ENCODE data around the gene TMF1. TPM values are rescaled to one million over a fixed set of nuclear protein-coding genes. Genes with fewer than 3 reads are reported as not detected.

Gene TMF1
- total RNA-seq, 2 donors from 2014 or later = 34.7 to 49.2 TPM

GRCh38 chr3:69005071-69005790, 46.9 kb downstream of the TMF1 start:
- Histone ChIP-seq H3K36me3 (peaks cover 28% of the 10 kb centered on the region), H3K27ac (peak overlapping the region; percentile 45 to 49)

GRCh38 chr3:69004138-69004537, 48.0 kb downstream of the TMF1 start:
- H3K4me1 ChIP-seq (ENCODE audit: control insufficient read depth in 1 of 2, low read depth in 2 of 2) = peaks cover 21 to 74% of the 10 kb centered on the region in 2 donors
- no peak for DNase-seq (ENCODE audit: low spot score)
- H3K27me3 ChIP-seq (replicated peaks; ENCODE audit: insufficient read depth) = no peaks in the 10 kb centered on the region
- no peak for ATAC-seq (ENCODE audit: insufficient number of reproducible peaks, low FRiP score, low read depth)
- H3K27ac ChIP-seq = peak overlapping the region in 1 of 2 donors; percentile 45
- no peak overlapping the region for H3K4me3 ChIP-seq
- H3K9me3 ChIP-seq = no peaks in the 10 kb centered on the region
- no peak for TF ChIP-seq CTCF (IDR thresholded peaks at IDR 0.05)
- H3K36me3 ChIP-seq = peaks cover 28% of the 10 kb centered on the region

More at GRCh38 chr3:69005071-69005790, 46.9 kb downstream of the TMF1 start:
- ATAC-seq (ENCODE audit: insufficient number of reproducible peaks, low FRiP score, low read depth) (no peak), DNase-seq (ENCODE audit: low spot score) (no peak)
- no peaks in the 10 kb centered on the region for H3K27me3 ChIP-seq (replicated peaks; ENCODE audit: insufficient read depth)
- no peak for TF ChIP-seq CTCF (IDR thresholded peaks at IDR 0.05)
- peaks cover 24 to 70% of the 10 kb centered on the region in 2 donors for H3K4me1 ChIP-seq (ENCODE audit: control insufficient read depth in 1 of 2, low read depth in 2 of 2)
- no peaks in the 10 kb centered on the region for H3K9me3 ChIP-seq
- H3K4me3 ChIP-seq = peak overlapping the region; percentile 34

- peaks cover 18 to 62% of the 10 kb centered on the region in 2 donors for H3K4me1 ChIP-seq (ENCODE audit: control insufficient read depth in 1 of 2, low read depth in 2 of 2)
- DNase-seq (ENCODE audit: low spot score) = no peak
- H3K9me3 ChIP-seq = no peaks in the 10 kb centered on the region
- TF ChIP-seq CTCF (IDR thresholded peaks at IDR 0.05) = no peak
- no peak overlapping the region for H3K4me3 ChIP-seq
- ATAC-seq (ENCODE audit: insufficient number of reproducible peaks, low FRiP score, low read depth) = no peak
- peak overlapping the region; percentile 47 to 55 for H3K27ac ChIP-seq
- H3K27me3 ChIP-seq (replicated peaks; ENCODE audit: insufficient read depth) = no peaks in the 10 kb centered on the region
- H3K36me3 ChIP-seq = peaks cover 58% of the 10 kb centered on the region
These were observed 52.5 kb downstream of the TMF1 start for GRCh38 chr3:68999605-69000004.

GRCh38 chr3:68999158-68999557, 53.0 kb downstream of the TMF1 start:
- peak overlapping the region; percentile 36 to 47 for H3K27ac ChIP-seq
- DNase-seq (ENCODE audit: low spot score) (no peak), ATAC-seq (ENCODE audit: insufficient number of reproducible peaks, low FRiP score, low read depth) (no peak)
- no peaks in the 10 kb centered on the region for H3K9me3 ChIP-seq
- TF ChIP-seq CTCF (IDR thresholded peaks at IDR 0.05) = no peak
- peak overlapping the region; percentile 9 for H3K4me3 ChIP-seq
- no peaks in the 10 kb centered on the region for H3K27me3 ChIP-seq (replicated peaks; ENCODE audit: insufficient read depth)
- H3K36me3 ChIP-seq = peaks cover 59% of the 10 kb centered on the region
- H3K4me1 ChIP-seq (ENCODE audit: control insufficient read depth in 1 of 2, low read depth in 2 of 2) = peaks cover 18 to 59% of the 10 kb centered on the region in 2 donors

GRCh38 chr3:68997887-68998286, 54.2 kb downstream of the TMF1 start:
- TF ChIP-seq CTCF (IDR thresholded peaks at IDR 0.05) = no peak
- Histone ChIP-seq H3K4me3 (no peak overlapping the region), H3K27me3 (replicated peaks; ENCODE audit: insufficient read depth) (no peaks in the 10 kb centered on the region), H3K27ac (peak overlapping the region in 1 of 2 donors; percentile 21), H3K4me1 (ENCODE audit: control insufficient read depth in 1 of 2, low read depth in 2 of 2) (peaks cover 18 to 52% of the 10 kb centered on the region in 2 donors), H3K36me3 (peaks cover 52% of the 10 kb centered on the region), H3K9me3 (no peaks in the 10 kb centered on the region)
- ATAC-seq (ENCODE audit: insufficient number of reproducible peaks, low FRiP score, low read depth) = no peak
- no peak for DNase-seq (ENCODE audit: low spot score)
